Measurements from ENCODE around the gene HNRNPA2B1.

GRCh38 chr7:26140380-26140779 lies 60.2 kb downstream of the HNRNPA2B1 start:
- TF ChIP-seq POLR2AphosphoS5 (IDR thresholded peaks at IDR 0.05) (no peak), CTCF (IDR thresholded peaks at IDR 0.05) (no peak)

All from upper lobe of left lung (tissue), 4 donors.